Loucy (cell line): ENCODE data around the gene RAPGEF2.

Experiments used
- EZH2phosphoT487 ChIP-seq: fragments of 200-600 bp; IDR thresholded peaks from 2 replicates; pipeline ENCODE4 v1.6.1; 2018; ENCODE audit warnings: antibody characterized with exemption, mild to moderate bottlenecking, moderate library complexity, borderline replicate concordance
- TF ChIP-seq, protein P1 (sequence below): fragments of 200-600 bp; sonication (generic); conservative IDR thresholded peaks from 2 replicates; pipeline ENCODE4 v1.5.1; 2014; ENCODE audit warnings: mild to moderate bottlenecking, antibody characterized with exemption, low read length

DNA sequence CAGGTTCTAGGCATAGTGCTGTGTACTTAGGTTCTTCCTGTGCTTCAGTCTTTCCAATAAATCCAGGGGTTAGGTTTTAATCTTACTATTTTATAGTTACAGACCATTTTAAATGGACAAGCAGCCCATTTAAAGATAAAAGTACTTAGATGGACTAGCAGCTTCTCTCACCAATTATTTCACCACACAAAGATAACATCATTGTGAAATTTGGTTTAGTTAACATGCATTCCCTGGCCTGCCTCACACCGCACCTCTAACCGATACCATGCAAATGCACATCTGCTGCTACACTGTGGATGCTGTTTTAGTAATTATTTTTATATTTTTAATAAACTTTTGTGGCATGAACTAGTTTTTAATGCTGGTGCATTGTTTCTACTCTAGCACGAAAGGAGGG is 252.6 kb downstream of the RAPGEF2 start:
- TF ChIP-seq, protein P1, sequence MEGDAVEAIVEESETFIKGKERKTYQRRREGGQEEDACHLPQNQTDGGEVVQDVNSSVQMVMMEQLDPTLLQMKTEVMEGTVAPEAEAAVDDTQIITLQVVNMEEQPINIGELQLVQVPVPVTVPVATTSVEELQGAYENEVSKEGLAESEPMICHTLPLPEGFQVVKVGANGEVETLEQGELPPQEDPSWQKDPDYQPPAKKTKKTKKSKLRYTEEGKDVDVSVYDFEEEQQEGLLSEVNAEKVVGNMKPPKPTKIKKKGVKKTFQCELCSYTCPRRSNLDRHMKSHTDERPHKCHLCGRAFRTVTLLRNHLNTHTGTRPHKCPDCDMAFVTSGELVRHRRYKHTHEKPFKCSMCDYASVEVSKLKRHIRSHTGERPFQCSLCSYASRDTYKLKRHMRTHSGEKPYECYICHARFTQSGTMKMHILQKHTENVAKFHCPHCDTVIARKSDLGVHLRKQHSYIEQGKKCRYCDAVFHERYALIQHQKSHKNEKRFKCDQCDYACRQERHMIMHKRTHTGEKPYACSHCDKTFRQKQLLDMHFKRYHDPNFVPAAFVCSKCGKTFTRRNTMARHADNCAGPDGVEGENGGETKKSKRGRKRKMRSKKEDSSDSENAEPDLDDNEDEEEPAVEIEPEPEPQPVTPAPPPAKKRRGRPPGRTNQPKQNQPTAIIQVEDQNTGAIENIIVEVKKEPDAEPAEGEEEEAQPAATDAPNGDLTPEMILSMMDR, result no peak
- TF ChIP-seq EZH2phosphoT487, result no peak
